ENCODE data around the gene KLRC3.
"Not testable (repeated sequence)": the region's sequence is repeated elsewhere in the genome, so short reads cannot be mapped to it uniquely, and the experiment has no call there.

KLRC3 gene

DNA sequence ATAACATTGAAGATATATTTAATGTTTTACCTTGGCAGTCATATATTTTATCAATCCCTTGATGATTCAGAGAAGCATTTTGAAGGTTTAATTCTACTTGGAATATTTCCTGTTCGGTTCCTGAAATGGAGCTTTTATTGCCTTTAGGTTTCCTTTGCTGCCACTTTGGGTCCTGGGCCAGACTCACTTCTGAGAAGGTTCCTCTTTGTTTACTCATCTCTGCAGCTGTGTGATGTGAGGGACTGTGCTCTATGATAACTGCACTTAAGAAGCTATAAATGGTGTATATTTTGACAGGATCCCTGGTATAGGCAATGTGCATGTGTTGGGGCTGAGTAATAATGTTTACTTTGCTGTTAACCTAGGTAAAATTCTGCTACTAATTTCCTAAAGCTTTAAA lies at the start of gene KLRC3:
KLRC3 (minus strand) TSS at position 262 of the 400 bp plus-strand sequence; CDS start at position 217, 45 bp downstream.
- not testable (repeated sequence) for H3K4me3 ChIP-seq (ENCODE audit: low read length); H2AFZ ChIP-seq (ENCODE audit: low read depth, low read length)

DNA sequence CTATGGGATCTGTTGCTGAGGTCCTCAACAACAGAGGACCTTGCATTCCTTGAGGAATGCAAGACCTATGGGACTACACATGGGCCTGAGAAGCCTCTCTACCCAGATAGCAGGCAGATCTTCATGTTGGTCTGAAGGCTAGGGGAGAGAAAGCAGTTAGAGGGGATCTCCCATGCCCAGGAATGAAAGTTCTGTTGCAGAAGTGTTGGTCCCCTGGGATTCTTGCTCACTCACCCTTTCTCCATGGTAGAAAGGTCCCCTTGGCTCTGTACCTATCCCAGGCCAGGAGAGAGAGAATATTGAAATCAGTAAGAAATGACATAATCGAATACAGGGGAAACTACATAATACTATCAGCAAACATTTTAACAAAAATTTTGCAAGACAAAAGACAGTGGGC lies 49.3 kb upstream of the KLRC3 start:
- Histone ChIP-seq H3K4me3 (ENCODE audit: low read length) (no peak overlapping the region), H3K27me3 (ENCODE audit: insufficient read depth, low read length) (no peaks in the 10 kb centered on the region), H3K9me3 (ENCODE audit: low read length) (no peaks in the 10 kb centered on the region), H2AFZ (ENCODE audit: low read depth, low read length) (no peak overlapping the region), H3K36me3 (ENCODE audit: insufficient read depth, low read length) (no peaks in the 10 kb centered on the region), H3K4me1 (ENCODE audit: insufficient read depth, low read length) (no peaks in the 10 kb centered on the region)

More for the DNA sequence above, at the start of gene KLRC3:
- not testable (repeated sequence) for H3K27me3 ChIP-seq (ENCODE audit: insufficient read depth, low read length); H3K36me3 ChIP-seq (ENCODE audit: insufficient read depth, low read length); H3K9me3 ChIP-seq (ENCODE audit: low read length); H3K4me1 ChIP-seq (ENCODE audit: insufficient read depth, low read length)

DNA sequence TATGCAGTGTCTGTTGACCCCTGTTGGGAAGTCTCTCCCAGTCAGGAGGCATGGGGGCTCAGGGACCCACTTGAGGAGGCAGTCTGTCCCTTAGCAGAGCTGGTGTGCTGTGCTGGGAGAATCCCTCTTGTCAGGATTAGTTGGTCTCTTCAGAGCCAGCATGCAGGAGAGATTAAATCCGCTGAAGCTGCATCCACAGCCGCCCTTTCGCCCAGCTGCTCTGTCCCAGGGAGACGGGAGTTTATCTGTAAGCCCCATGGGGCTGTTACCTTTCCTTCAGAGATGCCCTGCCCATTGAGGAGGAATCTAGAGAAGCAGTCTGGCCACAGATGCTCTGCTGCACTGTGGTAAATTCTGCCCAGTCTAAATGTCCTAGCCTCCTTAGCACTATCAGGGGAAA lies 45.9 kb upstream of the KLRC3 start:
- no peaks in the 10 kb centered on the region for H3K36me3 ChIP-seq (ENCODE audit: insufficient read depth, low read length)
- H3K27me3 ChIP-seq (ENCODE audit: insufficient read depth, low read length) = no peaks in the 10 kb centered on the region
- H2AFZ ChIP-seq (ENCODE audit: low read depth, low read length) = no peak overlapping the region
- H3K4me1 ChIP-seq (ENCODE audit: insufficient read depth, low read length) = no peaks in the 10 kb centered on the region
- H3K9me3 ChIP-seq (ENCODE audit: low read length) = no peaks in the 10 kb centered on the region
- H3K4me3 ChIP-seq (ENCODE audit: low read length) = no peak overlapping the region

- Histone ChIP-seq H3K4me1 (ENCODE audit: insufficient read depth, low read length) (no peaks in the 10 kb centered on the region), H3K36me3 (ENCODE audit: insufficient read depth, low read length) (no peaks in the 10 kb centered on the region), H3K27me3 (ENCODE audit: insufficient read depth, low read length) (no peaks in the 10 kb centered on the region), H2AFZ (ENCODE audit: low read depth, low read length) (no peak overlapping the region), H3K4me3 (ENCODE audit: low read length) (no peak overlapping the region), H3K9me3 (ENCODE audit: low read length) (no peaks in the 10 kb centered on the region)
Observed at GRCh38 chr12:10457760-10458159, 37.4 kb upstream of the KLRC3 start.

- no peaks in the 10 kb centered on the region for H3K36me3 ChIP-seq (ENCODE audit: insufficient read depth, low read length)
- H3K9me3 ChIP-seq (ENCODE audit: low read length) = no peaks in the 10 kb centered on the region
- H3K4me3 ChIP-seq (ENCODE audit: low read length) = no peak overlapping the region
- H3K4me1 ChIP-seq (ENCODE audit: insufficient read depth, low read length) = no peaks in the 10 kb centered on the region
- H3K27me3 ChIP-seq (ENCODE audit: insufficient read depth, low read length) = no peaks in the 10 kb centered on the region
- H2AFZ ChIP-seq (ENCODE audit: low read depth, low read length) = no peak overlapping the region
Observed at GRCh38 chr12:10456856-10457255, 36.5 kb upstream of the KLRC3 start.

- H3K27me3 ChIP-seq (ENCODE audit: insufficient read depth, low read length) = no peaks in the 10 kb centered on the region
- no peaks in the 10 kb centered on the region for H3K9me3 ChIP-seq (ENCODE audit: low read length)
- no peaks in the 10 kb centered on the region for H3K4me1 ChIP-seq (ENCODE audit: insufficient read depth, low read length)
- H3K4me3 ChIP-seq (ENCODE audit: low read length) = no peak overlapping the region
- H3K36me3 ChIP-seq (ENCODE audit: insufficient read depth, low read length) = no peaks in the 10 kb centered on the region
- H2AFZ ChIP-seq (ENCODE audit: low read depth, low read length) = no peak overlapping the region
Observed at GRCh38 chr12:10455766-10456165, 35.4 kb upstream of the KLRC3 start.

DNA sequence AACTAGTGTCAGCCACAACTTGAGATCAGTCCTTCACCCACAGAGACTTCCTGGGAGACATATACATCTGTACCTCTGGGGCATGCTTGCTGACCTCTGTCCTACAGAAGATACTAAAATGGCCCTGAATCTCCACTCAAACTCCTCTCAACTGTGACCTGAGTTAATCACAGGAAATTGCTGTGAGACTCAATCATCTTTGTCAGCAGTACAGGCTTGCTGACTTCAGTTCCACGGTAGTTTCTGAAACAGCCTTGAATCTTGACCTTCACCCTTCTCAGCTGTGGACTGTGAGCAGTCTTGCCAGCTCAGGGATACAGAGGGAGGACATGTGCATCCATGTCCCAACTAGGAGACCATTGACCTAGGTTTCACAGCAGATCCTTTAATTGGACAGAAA lies 34.1 kb upstream of the KLRC3 start:
- no peaks in the 10 kb centered on the region for H3K27me3 ChIP-seq (ENCODE audit: insufficient read depth, low read length)
- H3K9me3 ChIP-seq (ENCODE audit: low read length) = no peaks in the 10 kb centered on the region

DNA sequence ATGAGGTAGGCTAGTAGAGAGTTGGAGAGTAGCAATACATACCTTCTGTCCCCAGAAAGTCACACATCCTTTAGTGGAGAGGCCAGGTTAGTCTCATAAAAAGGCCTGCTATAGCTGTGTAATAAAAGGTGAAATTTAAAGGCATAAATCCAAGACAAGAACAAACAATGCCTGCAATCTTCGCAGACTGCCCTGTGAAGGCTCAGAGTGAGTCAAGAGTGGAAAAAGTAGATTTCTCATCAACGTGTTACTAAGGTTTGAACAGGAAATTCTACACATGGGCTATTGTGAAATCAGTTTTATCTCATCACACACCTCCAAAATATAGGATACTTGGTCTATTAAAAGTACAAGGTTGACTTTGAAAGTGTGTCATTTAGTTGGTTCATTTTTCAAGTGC lies 32.8 kb upstream of the KLRC3 start, which contains the start of gene KLRC1:
KLRC1 (minus strand) TSS at position 222 of the 400 bp plus-strand sequence. CDS start 2,221 bp downstream, outside the sequence.
- Histone ChIP-seq H3K27me3 (ENCODE audit: insufficient read depth, low read length) (no peaks in the 10 kb centered on the region), H3K36me3 (ENCODE audit: insufficient read depth, low read length) (no peaks in the 10 kb centered on the region), H3K4me3 (ENCODE audit: low read length) (no peak within 1 kb of the TSS), H3K4me1 (ENCODE audit: insufficient read depth, low read length) (no peaks in the 10 kb centered on the region), H2AFZ (ENCODE audit: low read depth, low read length) (no peak within 1 kb of the TSS), H3K9me3 (ENCODE audit: low read length) (no peaks in the 10 kb centered on the region)

More for the DNA sequence above, 34.1 kb upstream of the KLRC3 start:
- Histone ChIP-seq H3K4me1 (ENCODE audit: insufficient read depth, low read length) (no peaks in the 10 kb centered on the region), H3K36me3 (ENCODE audit: insufficient read depth, low read length) (no peaks in the 10 kb centered on the region), H2AFZ (ENCODE audit: low read depth, low read length) (no peak overlapping the region), H3K4me3 (ENCODE audit: low read length) (no peak overlapping the region)

- no peaks in the 10 kb centered on the region for H3K4me1 ChIP-seq (ENCODE audit: insufficient read depth, low read length)
- no peak overlapping the region for H2AFZ ChIP-seq (ENCODE audit: low read depth, low read length)
- H3K36me3 ChIP-seq (ENCODE audit: insufficient read depth, low read length) = no peaks in the 10 kb centered on the region
- no peaks in the 10 kb centered on the region for H3K27me3 ChIP-seq (ENCODE audit: insufficient read depth, low read length)
- no peaks in the 10 kb centered on the region for H3K9me3 ChIP-seq (ENCODE audit: low read length)
- H3K4me3 ChIP-seq (ENCODE audit: low read length) = no peak overlapping the region
Observed at GRCh38 chr12:10448236-10448635, 27.8 kb upstream of the KLRC3 start.

DNA sequence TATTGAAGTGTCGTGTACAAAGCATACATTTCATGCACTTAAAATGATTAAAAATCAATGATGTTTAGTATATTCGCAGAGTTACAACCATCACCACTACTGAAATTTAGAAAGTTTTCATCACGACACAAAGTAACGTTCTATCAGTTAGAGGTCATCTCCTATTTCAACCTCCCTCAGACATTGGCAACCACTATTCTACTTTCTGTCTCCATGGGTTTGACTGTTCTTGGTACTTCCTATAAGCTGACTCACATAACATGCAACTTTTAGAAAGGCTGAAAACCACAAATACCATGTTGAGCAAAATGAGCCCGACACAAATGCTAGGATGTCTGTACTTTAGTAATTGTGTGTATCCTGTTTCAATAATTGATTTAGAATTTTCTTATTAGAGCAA lies 25.7 kb upstream of the KLRC3 start:
- not testable (repeated sequence) for H3K9me3 ChIP-seq (ENCODE audit: low read length); H3K4me1 ChIP-seq (ENCODE audit: insufficient read depth, low read length); H3K36me3 ChIP-seq (ENCODE audit: insufficient read depth, low read length); H3K27me3 ChIP-seq (ENCODE audit: insufficient read depth, low read length); H3K4me3 ChIP-seq (ENCODE audit: low read length); H2AFZ ChIP-seq (ENCODE audit: low read depth, low read length)

DNA sequence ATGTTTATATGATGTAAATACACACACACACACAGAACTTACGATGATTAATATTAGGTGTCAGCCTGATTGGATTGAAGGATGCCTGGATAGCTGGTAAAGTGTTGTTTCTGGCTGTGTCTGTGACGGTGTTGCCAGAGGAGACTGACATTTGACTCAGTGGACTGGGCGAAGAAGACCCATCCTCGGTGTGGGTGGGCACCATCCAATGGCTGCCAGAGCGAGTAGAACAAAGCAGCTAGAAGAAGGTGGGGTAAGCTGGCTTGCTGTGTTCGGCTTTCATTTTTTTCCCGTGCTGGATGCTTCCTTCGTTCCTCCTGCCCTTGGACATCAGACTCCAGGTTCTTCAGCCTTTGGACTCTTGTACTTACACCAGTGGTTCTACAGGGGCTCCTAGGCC lies 20.7 kb upstream of the KLRC3 start:
- H3K27me3 ChIP-seq (ENCODE audit: insufficient read depth, low read length); H3K9me3 ChIP-seq (ENCODE audit: low read length); H3K4me1 ChIP-seq (ENCODE audit: insufficient read depth, low read length); H3K4me3 ChIP-seq (ENCODE audit: low read length); H2AFZ ChIP-seq (ENCODE audit: low read depth, low read length); H3K36me3 ChIP-seq (ENCODE audit: insufficient read depth, low read length): not testable (repeated sequence)

GRCh38 chr12:10439608-10440274 lies 19.3 kb upstream of the KLRC3 start:
- H3K9me3 ChIP-seq (ENCODE audit: low read length); H3K4me3 ChIP-seq (ENCODE audit: low read length); H3K36me3 ChIP-seq (ENCODE audit: insufficient read depth, low read length); H3K4me1 ChIP-seq (ENCODE audit: insufficient read depth, low read length); H2AFZ ChIP-seq (ENCODE audit: low read depth, low read length); H3K27me3 ChIP-seq (ENCODE audit: insufficient read depth, low read length): not testable (repeated sequence)

DNA sequence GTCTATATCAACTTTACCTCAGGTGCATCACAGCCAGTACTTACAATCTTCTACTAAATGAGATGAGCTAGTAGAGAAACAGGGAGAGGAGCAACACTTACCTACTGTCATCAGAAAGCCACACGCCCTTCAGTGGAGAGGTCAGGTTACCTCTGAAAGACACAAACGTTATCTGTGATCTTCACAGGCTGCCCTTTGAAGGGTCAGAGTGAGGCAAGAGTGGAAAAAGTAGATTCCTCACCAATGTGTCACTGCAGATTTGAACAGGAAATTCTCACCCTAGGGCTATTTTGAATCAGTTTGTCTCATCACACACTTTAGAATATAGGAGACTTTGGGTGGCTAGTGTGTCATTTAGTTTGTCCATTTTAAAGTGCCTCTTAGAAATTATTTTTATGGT lies 17.2 kb upstream of the KLRC3 start:
- not testable (repeated sequence) for H3K36me3 ChIP-seq (ENCODE audit: insufficient read depth, low read length)

GRCh38 chr12:10435816-10436215 lies 15.4 kb upstream of the KLRC3 start, which contains the start of gene KLRC2:
Gene KLRC2, minus strand, starts transcription at chr12:10436010. Its CDS starts 24 bp downstream, at chr12:10435986.
- not testable (repeated sequence) for H3K27me3 ChIP-seq (ENCODE audit: insufficient read depth, low read length); H3K4me1 ChIP-seq (ENCODE audit: insufficient read depth, low read length); H3K9me3 ChIP-seq (ENCODE audit: low read length); H2AFZ ChIP-seq (ENCODE audit: low read depth, low read length); H3K4me3 ChIP-seq (ENCODE audit: low read length); H3K36me3 ChIP-seq (ENCODE audit: insufficient read depth, low read length)

More for the DNA sequence above, 17.2 kb upstream of the KLRC3 start:
- H3K9me3 ChIP-seq (ENCODE audit: low read length); H2AFZ ChIP-seq (ENCODE audit: low read depth, low read length); H3K4me1 ChIP-seq (ENCODE audit: insufficient read depth, low read length); H3K27me3 ChIP-seq (ENCODE audit: insufficient read depth, low read length); H3K4me3 ChIP-seq (ENCODE audit: low read length): not testable (repeated sequence)
